Neural cell (in vitro differentiated cells): ENCODE measurements around the gene SLC7A1.

Source experiments
- CTCF ChIP-seq: fragments of 450-650 bp; IDR thresholded peaks from 2 replicates; pipeline ENCODE4 v1.5.1; 2014; ENCODE audit warnings: antibody characterized with exemption, mild to moderate bottlenecking, moderate library complexity; ENCODE audit not compliant: poor library complexity, severe bottlenecking
- EP300 ChIP-seq: fragments of 450-650 bp; conservative IDR thresholded peaks from 2 replicates; pipeline ENCODE4 v1.6.1; 2014; ENCODE audit warnings: antibody characterized with exemption, mild to moderate bottlenecking, moderate library complexity; ENCODE audit not compliant: poor library complexity, severe bottlenecking
- EZH2 ChIP-seq: fragments of 200-600, 300-800 bp; shearing (Covaris generic), sonication (generic); IDR thresholded peaks from 2 replicates; pipeline ENCODE4 v1.6.1; 2014; ENCODE audit warnings: antibody characterized with exemption, low read length, borderline replicate concordance, mild to moderate bottlenecking; ENCODE audit not compliant: insufficient read depth, poor library complexity, severe bottlenecking
- MXI1 ChIP-seq: fragments of 450-650 bp; conservative IDR thresholded peaks from 2 replicates; pipeline ENCODE4 v1.6.1; 2014; ENCODE audit warnings: antibody characterized with exemption, mild to moderate bottlenecking; ENCODE audit not compliant: poor library complexity, severe bottlenecking
- POLR2AphosphoS5 ChIP-seq: IDR thresholded peaks from 2 replicates; pipeline ENCODE4 v1.6.1; 2012
- RAD21 ChIP-seq: fragments of 450-650 bp; conservative IDR thresholded peaks from 2 replicates; pipeline ENCODE4 v1.6.1; 2014; ENCODE audit warnings: antibody characterized with exemption, mild to moderate bottlenecking, moderate library complexity
- REST ChIP-seq: IDR thresholded peaks from 2 replicates; pipeline ENCODE4 v1.6.1; 2012; ENCODE audit warnings: borderline replicate concordance
- SMC3 ChIP-seq: fragments of 450-650 bp; conservative IDR thresholded peaks from 2 replicates; pipeline ENCODE4 v1.6.1; 2014; ENCODE audit warnings: antibody characterized with exemption, mild to moderate bottlenecking, moderate library complexity; ENCODE audit not compliant: poor library complexity
- TAF1 ChIP-seq: IDR thresholded peaks from 2 replicates; pipeline ENCODE4 v1.6.1; 2012; ENCODE audit warnings: low read depth

GRCh38 chr13:29537736-29538651 lies 57.5 kb downstream of the SLC7A1 start:
- TF ChIP-seq TAF1 (no peak), CTCF (no peak), MXI1 (no peak), SMC3 (no peak), POLR2AphosphoS5 (no peak), EZH2 (no peak), REST (no peak), EP300 (no peak), RAD21 (no peak)
